SK-N-SH (cell line): ENCODE results near the gene SRGAP1. TPM values are rescaled to one million over a fixed set of nuclear protein-coding genes. Genes with fewer than 3 reads are reported as not detected.

ENCODE experiments used
- CTCF ChIA-PET: fragments of 300-600, 350-600 bp; formaldehyde crosslinking; extraction: SDS; loops from one replicate; lab custom pipeline; 2021; lab: Yijun Ruan, JAX
- POLR2A ChIA-PET: fragments of 350-600 bp; sonication (Branson Sonifier 250); formaldehyde crosslinking; extraction: SDS; loops from one replicate; lab custom pipeline; 2020; ENCODE audit warnings: antibody characterized with exemption, inconsistent platforms; lab: Yijun Ruan, JAX
- DNase-seq: peaks from one replicate; pipeline ENCODE4 v3.0.0; 2012
- H2AFZ ChIP-seq: fragments of 200-600 bp; sonication (generic); 2 replicates; pipeline ENCODE4 v1.8.1; 2016; ENCODE audit warnings: antibody characterized with exemption, mild to moderate bottlenecking, low read depth
- H3F3A ChIP-seq: fragments of 200-600 bp; sonication (generic); replicated peaks from 2 replicates; pipeline ENCODE3; 2016; ENCODE audit warnings: antibody characterized with exemption, mild to moderate bottlenecking; ENCODE audit not compliant: insufficient read depth
- H3K27ac ChIP-seq, 2 experiments: fragments of 200-500 bp in 1 of 2; fragments of 200-600 bp in 1 of 2; sonication (Bioruptor generic) in 1 of 2; sonication (generic), shearing (Covaris generic) in 1 of 2; 2 replicates each; pipeline versions ENCODE4 v1.5.1 to v1.6.1; 2014 to 2016; ENCODE audit warnings: low read depth in 2 of 2, inconsistent platforms in 1 of 2, low read length in 1 of 2, mild to moderate bottlenecking in 1 of 2, mixed read lengths in 1 of 2
- H3K27me3 ChIP-seq: fragments of 200-600 bp; sonication (generic), shearing (Covaris generic); 2 replicates; pipeline ENCODE4 v1.6.1; 2016; ENCODE audit warnings: mixed run types; ENCODE audit not compliant: insufficient read depth
- H3K36me3 ChIP-seq, 2 experiments: fragments of 200-500 bp in 1 of 2; fragments of 200-600 bp in 1 of 2; sonication (Bioruptor generic) in 1 of 2; sonication (generic) in 1 of 2; replicated peaks in 1 of 2; 2 replicates each; pipeline versions ENCODE3 to v1.5.1; 2014 to 2016; ENCODE audit warnings: low read length in 1 of 2, mild to moderate bottlenecking in 1 of 2; ENCODE audit not compliant: insufficient read depth in 2 of 2, control insufficient read depth in 1 of 2
- H3K4me1 ChIP-seq, 2 experiments: fragments of 200-500 bp in 1 of 2; fragments of 200-600 bp in 1 of 2; sonication (Bioruptor generic) in 1 of 2; sonication (generic), shearing (Covaris generic) in 1 of 2; 2 replicates each; pipeline versions ENCODE4 v1.5.1 to v1.6.1; 2014 to 2016; ENCODE audit warnings: low read depth in 1 of 2, low read length in 1 of 2, mixed run types in 1 of 2; ENCODE audit not compliant: insufficient read depth in 2 of 2, control insufficient read depth in 1 of 2
- H3K4me2 ChIP-seq: fragments of 200-600 bp; sonication (generic), shearing (Covaris generic); 2 replicates; pipeline ENCODE4 v1.6.1; 2017; ENCODE audit warnings: mixed run types
- H3K4me3 ChIP-seq, 2 experiments: fragments of 200-500 bp in 1 of 2; fragments of 200-600 bp in 1 of 2; sonication (Bioruptor generic) in 1 of 2; sonication (generic), shearing (Covaris generic) in 1 of 2; 2 replicates each; pipeline versions ENCODE4 v1.5.1 to v1.8.1; 2014 to 2016; ENCODE audit warnings: low read depth in 2 of 2, inconsistent platforms in 1 of 2, low read length in 1 of 2, mild to moderate bottlenecking in 1 of 2, mixed read lengths in 1 of 2, moderate library complexity in 1 of 2
- H3K79me2 ChIP-seq: fragments of 200-600 bp; sonication (generic); 2 replicates; pipeline ENCODE4 v1.8.1; 2017; ENCODE audit warnings: mild to moderate bottlenecking; ENCODE audit not compliant: insufficient read depth
- H3K9ac ChIP-seq: fragments of 200-600 bp; sonication (generic); 2 replicates; pipeline ENCODE4 v1.6.1; 2017; ENCODE audit warnings: mixed run types
- H3K9me2 ChIP-seq: fragments of 200-600 bp; sonication (generic); 2 replicates; pipeline ENCODE4 v1.6.1; 2017; ENCODE audit warnings: mixed run types
- H3K9me3 ChIP-seq: fragments of 200-600 bp; sonication (generic); 2 replicates; pipeline ENCODE4 v1.6.1; 2017; ENCODE audit warnings: mixed run types, mild to moderate bottlenecking, moderate library complexity
- H4K20me1 ChIP-seq: fragments of 200-600 bp; sonication (generic); 2 replicates; pipeline ENCODE4 v1.6.1; 2017; ENCODE audit warnings: mild to moderate bottlenecking, mixed run types; ENCODE audit not compliant: insufficient read depth
- CHD2 ChIP-seq: fragments of 150-350 bp; IDR thresholded peaks from 2 replicates; pipeline ENCODE4 v1.6.1; 2018; ENCODE audit warnings: low read length; ENCODE audit not compliant: partially characterized antibody
- ELF1 ChIP-seq: IDR thresholded peaks from 2 replicates; pipeline ENCODE4 v1.4.0; 2012
- GABPA ChIP-seq: IDR thresholded peaks from 2 replicates; pipeline ENCODE4 v1.4.0; 2012; ENCODE audit warnings: low read depth, mild to moderate bottlenecking
- GATA2 ChIP-seq: sonication (generic); formaldehyde crosslinking; IDR thresholded peaks from 2 replicates; pipeline ENCODE4 v1.5.0; 2020; ENCODE audit warnings: mild to moderate bottlenecking, missing genetic modification reagents
- RCOR1 ChIP-seq: fragments of 150-350 bp; IDR thresholded peaks from 2 replicates; pipeline ENCODE4 v1.6.1; 2017; ENCODE audit warnings: antibody characterized with exemption, low read length
- SIN3A ChIP-seq: IDR thresholded peaks from 2 replicates; pipeline ENCODE4 v1.6.1; 2012; ENCODE audit warnings: low read depth, mild to moderate bottlenecking, low read length, moderate library complexity, borderline replicate concordance
- WGBS: methylation state at CpG from one replicate; pipeline ENCODE4 v1.1.6; 2017; ENCODE audit warnings: low lambda C conversion rate; 5-methylcytosine and 5-hydroxymethylcytosine counted together
- polyA plus RNA-seq, 3 experiments: library from polyadenylated mRNA; depleted of rRNA; stranded (reverse); fragments of >200 nt; gene quantifications; 2 replicates each; pipeline ENCODE4 v1.2.3, GENCODE V29; 2012
- TF ChIP-seq, protein P1 (sequence below): IDR thresholded peaks from 2 replicates; pipeline ENCODE4 v1.6.1; 2012; ENCODE audit warnings: mild to moderate bottlenecking, low read depth, low read length, moderate library complexity
- TF ChIP-seq, protein P2 (sequence below): fragments of 150-350 bp; IDR thresholded peaks from 2 replicates; pipeline ENCODE4 v1.6.1; 2016; ENCODE audit warnings: mild to moderate bottlenecking, low read depth, low read length
- TF ChIP-seq, protein P3 (sequence below): IDR thresholded peaks from 2 replicates; pipeline ENCODE4; 2012
- TF ChIP-seq, protein P4 (sequence below): IDR thresholded peaks from 2 replicates; pipeline ENCODE4 v1.4.0; 2012; ENCODE audit warnings: low read depth, borderline replicate concordance

SRGAP1 gene
- polyA plus RNA-seq, 1 of the 3 experiments (the other 2 are of a cell fraction), result 2.6 TPM

DNA sequence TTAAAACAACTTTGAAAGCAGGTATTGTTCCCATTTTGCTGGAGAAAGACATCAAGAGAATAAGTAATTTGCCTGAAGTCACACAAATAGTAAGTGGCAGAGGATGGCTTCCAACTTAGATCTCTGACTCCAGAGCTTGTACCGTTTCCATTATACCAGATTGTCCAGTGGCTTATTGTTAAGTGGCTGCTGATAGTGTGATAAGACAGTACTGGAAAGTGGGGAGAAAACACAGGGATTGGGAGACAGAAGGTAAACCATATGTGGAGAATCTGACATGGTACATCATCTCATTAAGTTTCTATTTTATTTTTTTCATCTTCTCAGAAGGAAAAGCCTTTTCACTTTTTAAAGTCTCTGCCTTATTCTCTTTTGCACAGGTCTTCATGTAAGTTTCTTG, 108.5 kb downstream of the SRGAP1 start (continued):
- TF ChIP-seq, protein P1, sequence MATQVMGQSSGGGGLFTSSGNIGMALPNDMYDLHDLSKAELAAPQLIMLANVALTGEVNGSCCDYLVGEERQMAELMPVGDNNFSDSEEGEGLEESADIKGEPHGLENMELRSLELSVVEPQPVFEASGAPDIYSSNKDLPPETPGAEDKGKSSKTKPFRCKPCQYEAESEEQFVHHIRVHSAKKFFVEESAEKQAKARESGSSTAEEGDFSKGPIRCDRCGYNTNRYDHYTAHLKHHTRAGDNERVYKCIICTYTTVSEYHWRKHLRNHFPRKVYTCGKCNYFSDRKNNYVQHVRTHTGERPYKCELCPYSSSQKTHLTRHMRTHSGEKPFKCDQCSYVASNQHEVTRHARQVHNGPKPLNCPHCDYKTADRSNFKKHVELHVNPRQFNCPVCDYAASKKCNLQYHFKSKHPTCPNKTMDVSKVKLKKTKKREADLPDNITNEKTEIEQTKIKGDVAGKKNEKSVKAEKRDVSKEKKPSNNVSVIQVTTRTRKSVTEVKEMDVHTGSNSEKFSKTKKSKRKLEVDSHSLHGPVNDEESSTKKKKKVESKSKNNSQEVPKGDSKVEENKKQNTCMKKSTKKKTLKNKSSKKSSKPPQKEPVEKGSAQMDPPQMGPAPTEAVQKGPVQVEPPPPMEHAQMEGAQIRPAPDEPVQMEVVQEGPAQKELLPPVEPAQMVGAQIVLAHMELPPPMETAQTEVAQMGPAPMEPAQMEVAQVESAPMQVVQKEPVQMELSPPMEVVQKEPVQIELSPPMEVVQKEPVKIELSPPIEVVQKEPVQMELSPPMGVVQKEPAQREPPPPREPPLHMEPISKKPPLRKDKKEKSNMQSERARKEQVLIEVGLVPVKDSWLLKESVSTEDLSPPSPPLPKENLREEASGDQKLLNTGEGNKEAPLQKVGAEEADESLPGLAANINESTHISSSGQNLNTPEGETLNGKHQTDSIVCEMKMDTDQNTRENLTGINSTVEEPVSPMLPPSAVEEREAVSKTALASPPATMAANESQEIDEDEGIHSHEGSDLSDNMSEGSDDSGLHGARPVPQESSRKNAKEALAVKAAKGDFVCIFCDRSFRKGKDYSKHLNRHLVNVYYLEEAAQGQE, result no peak
- TF ChIP-seq GATA2, result peak; percentile 77
- TF ChIP-seq ELF1, result no peak
- TF ChIP-seq SIN3A, result no peak
- TF ChIP-seq, protein P2, sequence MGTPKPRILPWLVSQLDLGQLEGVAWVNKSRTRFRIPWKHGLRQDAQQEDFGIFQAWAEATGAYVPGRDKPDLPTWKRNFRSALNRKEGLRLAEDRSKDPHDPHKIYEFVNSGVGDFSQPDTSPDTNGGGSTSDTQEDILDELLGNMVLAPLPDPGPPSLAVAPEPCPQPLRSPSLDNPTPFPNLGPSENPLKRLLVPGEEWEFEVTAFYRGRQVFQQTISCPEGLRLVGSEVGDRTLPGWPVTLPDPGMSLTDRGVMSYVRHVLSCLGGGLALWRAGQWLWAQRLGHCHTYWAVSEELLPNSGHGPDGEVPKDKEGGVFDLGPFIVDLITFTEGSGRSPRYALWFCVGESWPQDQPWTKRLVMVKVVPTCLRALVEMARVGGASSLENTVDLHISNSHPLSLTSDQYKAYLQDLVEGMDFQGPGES, result no peak
- TF ChIP-seq CHD2, result peak; percentile 14
- TF ChIP-seq RCOR1, result peak; percentile 56; the same call in 1 of the 2 replicates
- TF ChIP-seq, protein P3, sequence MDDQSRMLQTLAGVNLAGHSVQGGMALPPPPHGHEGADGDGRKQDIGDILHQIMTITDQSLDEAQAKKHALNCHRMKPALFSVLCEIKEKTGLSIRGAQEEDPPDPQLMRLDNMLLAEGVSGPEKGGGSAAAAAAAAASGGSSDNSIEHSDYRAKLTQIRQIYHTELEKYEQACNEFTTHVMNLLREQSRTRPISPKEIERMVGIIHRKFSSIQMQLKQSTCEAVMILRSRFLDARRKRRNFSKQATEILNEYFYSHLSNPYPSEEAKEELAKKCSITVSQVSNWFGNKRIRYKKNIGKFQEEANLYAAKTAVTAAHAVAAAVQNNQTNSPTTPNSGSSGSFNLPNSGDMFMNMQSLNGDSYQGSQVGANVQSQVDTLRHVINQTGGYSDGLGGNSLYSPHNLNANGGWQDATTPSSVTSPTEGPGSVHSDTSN, result no peak

DNA sequence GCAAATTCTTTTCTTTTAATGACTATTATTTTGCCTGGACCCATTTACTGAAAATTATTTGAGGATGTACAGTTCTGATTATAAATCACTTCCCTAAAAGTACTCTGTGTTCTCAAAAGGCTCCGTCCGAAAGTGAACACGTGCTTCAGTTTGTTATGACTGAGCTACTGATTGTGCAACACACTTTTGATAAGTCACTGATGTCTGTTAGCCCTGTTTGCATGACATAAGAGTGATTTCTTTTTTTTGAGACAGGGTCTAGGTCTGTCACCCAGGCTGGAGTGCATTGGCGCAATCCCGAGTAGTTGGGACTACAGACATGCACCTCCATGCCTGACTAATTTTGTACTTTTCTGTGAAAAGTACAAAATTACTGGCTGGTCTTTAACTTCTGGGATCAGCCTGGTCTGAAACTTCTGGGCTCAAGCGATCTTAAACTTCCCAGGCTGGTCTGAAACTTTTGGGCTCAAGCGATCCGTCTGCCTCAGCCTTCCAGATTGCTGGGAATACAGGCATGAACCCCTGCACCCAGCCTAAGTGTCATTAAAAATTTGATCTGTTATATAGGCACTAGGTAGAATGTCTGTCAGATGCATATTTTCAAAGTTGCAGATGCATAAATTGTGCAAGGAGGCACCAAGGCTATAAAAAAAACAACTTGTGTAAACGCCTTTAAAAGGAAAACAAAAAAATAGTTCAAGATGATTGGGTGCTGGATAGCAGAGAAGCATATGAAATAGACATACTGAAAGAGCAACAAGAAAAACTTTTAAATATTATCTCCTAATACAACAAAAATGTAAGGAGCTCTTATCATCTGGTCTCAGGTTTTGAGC, 111.5 kb downstream of the SRGAP1 start:
- H3K79me2 ChIP-seq, result peaks cover 17% of the 10 kb centered on the region
- ChIA-PET CTCF (interaction anchor here (0.7 to 1.4 kb wide), 6 partner anchors 8 to 112 kb away, joined by 3 to 4 read pairs (median 3); partner anchors contain the start of gene SRGAP1), POLR2A (no interaction called here)
- no peaks in the 10 kb centered on the region for H3K9me3 ChIP-seq
- 96% methylated on average over 9 of the region's 9 CpGs for WGBS
- H3K4me1 ChIP-seq, result peaks cover 0 to 39% of the 10 kb centered on the region in 2 experiments; a peak in 2 of 4 replicates
- H2AFZ ChIP-seq, result no peak overlapping the region
- H3K9ac ChIP-seq, result no peak overlapping the region
- DNase-seq, result no peak
- H3K27me3 ChIP-seq, result no peaks in the 10 kb centered on the region
- no peak overlapping the region for H3K4me3 ChIP-seq
- no peak overlapping the region for H3K4me2 ChIP-seq
- H3K27ac ChIP-seq, result peak overlapping the region in 1 of 2 experiments; percentile 39; a peak in 2 of 4 replicates
- no peak for TF ChIP-seq ELF1
- TF ChIP-seq, protein P4, sequence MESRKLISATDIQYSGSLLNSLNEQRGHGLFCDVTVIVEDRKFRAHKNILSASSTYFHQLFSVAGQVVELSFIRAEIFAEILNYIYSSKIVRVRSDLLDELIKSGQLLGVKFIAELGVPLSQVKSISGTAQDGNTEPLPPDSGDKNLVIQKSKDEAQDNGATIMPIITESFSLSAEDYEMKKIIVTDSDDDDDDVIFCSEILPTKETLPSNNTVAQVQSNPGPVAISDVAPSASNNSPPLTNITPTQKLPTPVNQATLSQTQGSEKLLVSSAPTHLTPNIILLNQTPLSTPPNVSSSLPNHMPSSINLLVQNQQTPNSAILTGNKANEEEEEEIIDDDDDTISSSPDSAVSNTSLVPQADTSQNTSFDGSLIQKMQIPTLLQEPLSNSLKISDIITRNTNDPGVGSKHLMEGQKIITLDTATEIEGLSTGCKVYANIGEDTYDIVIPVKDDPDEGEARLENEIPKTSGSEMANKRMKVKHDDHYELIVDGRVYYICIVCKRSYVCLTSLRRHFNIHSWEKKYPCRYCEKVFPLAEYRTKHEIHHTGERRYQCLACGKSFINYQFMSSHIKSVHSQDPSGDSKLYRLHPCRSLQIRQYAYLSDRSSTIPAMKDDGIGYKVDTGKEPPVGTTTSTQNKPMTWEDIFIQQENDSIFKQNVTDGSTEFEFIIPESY, result no peak
- TF ChIP-seq GABPA, result no peak
- no peaks in the 10 kb centered on the region for H3K9me2 ChIP-seq
- H4K20me1 ChIP-seq, result no peaks in the 10 kb centered on the region
- H3F3A ChIP-seq, result no peaks in the 10 kb centered on the region
- no peaks in the 10 kb centered on the region for H3K36me3 ChIP-seq
